GM21619 (cell line): ENCODE measurements around the gene UBA5.
A peak's percentile ranks its signal among the peaks of the same experiment; 100 is the strongest.

Source experiments
- ATAC-seq: cut with Tn5 transposase; IDR thresholded peaks from one replicate; pipeline ENCODE4 v1.9.1; 2021; ENCODE audit not compliant: unreplicated experiment

UBA5 gene

GRCh38 chr3:132652640-132653270 lies 7.4 kb upstream of the UBA5 start:
- ATAC-seq: no peak

- ATAC-seq: no peak
Observed at GRCh38 chr3:132654190-132654589, 5.9 kb upstream of the UBA5 start.

- ATAC-seq: no peak
Observed at GRCh38 chr3:132654721-132655120, 5.4 kb upstream of the UBA5 start.

GRCh38 chr3:132655471-132655870 lies 4.7 kb upstream of the UBA5 start:
- ATAC-seq: no peak

- no peak for ATAC-seq
Observed at GRCh38 chr3:132657869-132658747, 2.0 kb upstream of the UBA5 start.

GRCh38 chr3:132659000-132659364 lies 1.1 kb upstream of the UBA5 start:
- peak; percentile 1 for ATAC-seq

- ATAC-seq: peak; percentile 49
Observed at GRCh38 chr3:132659365-132660051, 621 bp upstream of the UBA5 start, which contains the start of gene ACAD11. Gene ACAD11 (minus strand): TSS chr3:132659809. CDS start chr3:132659751, 58 bp downstream.

GRCh38 chr3:132660811-132661070 lies 612 bp downstream of the UBA5 start:
- ATAC-seq: no peak

- no peak for ATAC-seq
Observed at GRCh38 chr3:132661101-132661500, 972 bp downstream of the UBA5 start.

GRCh38 chr3:132662212-132662611 lies 2.1 kb downstream of the UBA5 start:
- ATAC-seq: no peak

GRCh38 chr3:132665230-132665745 lies 5.2 kb downstream of the UBA5 start:
- ATAC-seq: no peak

- no peak for ATAC-seq
Observed at GRCh38 chr3:132669256-132669777, 9.2 kb downstream of the UBA5 start.

GRCh38 chr3:132675408-132675807 lies 15.3 kb downstream of the UBA5 start:
- ATAC-seq: no peak

GRCh38 chr3:132679911-132680310 lies 19.8 kb downstream of the UBA5 start:
- no peak for ATAC-seq

- ATAC-seq: no peak
Observed at GRCh38 chr3:132681421-132681820, 21.3 kb downstream of the UBA5 start.

GRCh38 chr3:132682201-132682600 lies 22.1 kb downstream of the UBA5 start:
- no peak for ATAC-seq

GRCh38 chr3:132690040-132690439 lies 29.9 kb downstream of the UBA5 start:
- ATAC-seq: no peak

- ATAC-seq: no peak
Observed at GRCh38 chr3:132694991-132695390, 34.9 kb downstream of the UBA5 start.

GRCh38 chr3:132695422-132695821 lies 35.3 kb downstream of the UBA5 start:
- ATAC-seq: no peak

GRCh38 chr3:132703733-132704132 lies 43.6 kb downstream of the UBA5 start:
- no peak for ATAC-seq

- no peak for ATAC-seq
Observed at GRCh38 chr3:132709761-132710160, 49.6 kb downstream of the UBA5 start.

- ATAC-seq: no peak
Observed at GRCh38 chr3:132710311-132710710, 50.2 kb downstream of the UBA5 start.
